Trophoblast cell (in vitro differentiated cells and primary cell): ENCODE data around the gene SPDYE1.
"Not testable (repeated sequence)": the region's sequence is repeated elsewhere in the genome, so short reads cannot be mapped to it uniquely, and the experiment has no call there.

Source experiments
- DNase-seq, 2 donors: peaks; one replicate each; pipeline ENCODE4 v3.0.0-alpha.2; 2016
- H2AFZ ChIP-seq: 2 replicates; pipeline ENCODE4 v1.6.1; 2013; ENCODE audit warnings: low read length, moderate library complexity, mild to moderate bottlenecking; ENCODE audit not compliant: insufficient read depth, poor library complexity
- H2AK5ac ChIP-seq: 2 replicates; pipeline ENCODE4 v1.6.1; 2013; ENCODE audit warnings: mild to moderate bottlenecking, low read length
- H2BK120ac ChIP-seq: 2 replicates; pipeline ENCODE4 v1.6.1; 2013; ENCODE audit warnings: low read length, mild to moderate bottlenecking, moderate library complexity; ENCODE audit not compliant: insufficient read depth, poor library complexity
- H2BK12ac ChIP-seq: 2 replicates; pipeline ENCODE4 v1.6.1; 2013; ENCODE audit warnings: mild to moderate bottlenecking, low read length, moderate library complexity
- H2BK5ac ChIP-seq: 2 replicates; pipeline ENCODE4 v1.6.1; 2013; ENCODE audit warnings: low read length, low read depth, moderate library complexity, mild to moderate bottlenecking; ENCODE audit not compliant: poor library complexity
- H3K14ac ChIP-seq: 2 replicates; pipeline ENCODE4 v1.6.1; 2013; ENCODE audit warnings: mild to moderate bottlenecking, low read length
- H3K18ac ChIP-seq: 2 replicates; pipeline ENCODE4 v1.6.1; 2013; ENCODE audit warnings: mild to moderate bottlenecking, low read length
- H3K23ac ChIP-seq: 2 replicates; pipeline ENCODE4 v1.6.1; 2013; ENCODE audit warnings: low read length
- H3K27ac ChIP-seq: 2 replicates; pipeline ENCODE4 v1.5.1; 2013; ENCODE audit warnings: low read depth, mild to moderate bottlenecking, inconsistent platforms, low read length, moderate library complexity
- H3K27me3 ChIP-seq: 2 replicates; pipeline ENCODE4 v1.6.1; 2013; ENCODE audit warnings: inconsistent platforms, mild to moderate bottlenecking, low read length, moderate library complexity; ENCODE audit not compliant: insufficient read depth
- H3K36me3 ChIP-seq, 2 experiments: 1 replicate in 1 of 2; 2 replicates in 1 of 2; pipeline ENCODE4 v1.6.1; 2013; ENCODE audit warnings: low read length in 2 of 2, mild to moderate bottlenecking in 2 of 2, moderate library complexity in 1 of 2; ENCODE audit not compliant: insufficient read depth in 2 of 2, control insufficient read depth in 1 of 2
- H3K4ac ChIP-seq: 2 replicates; pipeline ENCODE4 v1.6.1; 2013; ENCODE audit warnings: low read depth, mild to moderate bottlenecking, low read length, moderate library complexity
- H3K4me1 ChIP-seq, 2 experiments: 1 replicate in 1 of 2; 2 replicates in 1 of 2; pipeline ENCODE4 v1.6.1; 2013; ENCODE audit warnings: low read length in 2 of 2, mild to moderate bottlenecking in 2 of 2, moderate library complexity in 1 of 2; ENCODE audit not compliant: insufficient read depth in 2 of 2, control insufficient read depth in 1 of 2
- H3K4me2 ChIP-seq: 2 replicates; pipeline ENCODE4 v1.6.1; 2013; ENCODE audit warnings: inconsistent platforms, mild to moderate bottlenecking, low read length, moderate library complexity
- H3K4me3 ChIP-seq: 2 replicates; pipeline ENCODE4 v1.5.1; 2013; ENCODE audit warnings: mild to moderate bottlenecking, low read depth, low read length, inconsistent platforms
- H3K79me1 ChIP-seq: one replicate; pipeline ENCODE4 v1.6.1; 2013; ENCODE audit warnings: low read length
- H3K79me2 ChIP-seq: 2 replicates; pipeline ENCODE4 v1.6.1; 2013; ENCODE audit warnings: low read length, mild to moderate bottlenecking; ENCODE audit not compliant: control insufficient read depth, insufficient read depth, poor library complexity
- H3K9ac ChIP-seq: 2 replicates; pipeline ENCODE4 v1.6.1; 2013; ENCODE audit warnings: mild to moderate bottlenecking, low read length
- H3K9me3 ChIP-seq: 2 replicates; pipeline ENCODE4 v1.6.1; 2013; ENCODE audit warnings: low read depth, mild to moderate bottlenecking, control low read depth, inconsistent platforms, low read length; ENCODE audit not compliant: insufficient read depth
- H4K12ac ChIP-seq: 2 replicates; pipeline ENCODE4 v1.6.1; 2013; ENCODE audit warnings: low read depth, mild to moderate bottlenecking, low read length, moderate library complexity
- H4K8ac ChIP-seq: 2 replicates; pipeline ENCODE4 v1.6.1; 2013; ENCODE audit warnings: low read depth, mild to moderate bottlenecking, low read length, moderate library complexity
- H4K91ac ChIP-seq: one replicate; pipeline ENCODE4 v1.6.1; 2013; ENCODE audit warnings: low read depth, mild to moderate bottlenecking, low read length, moderate library complexity
- WGBS: extraction: QIAGEN DNeasy Blood & Tissue Kit; methylation state at CpG from one replicate; pipeline ENCODE4 v1.1.7; 2013; ENCODE audit warnings: missing lambda C conversion rate; ENCODE audit not compliant: insufficient read length, insufficient coverage; ENCODE audit errors: extremely low coverage; 5-methylcytosine and 5-hydroxymethylcytosine counted together

SPDYE1 gene

DNA sequence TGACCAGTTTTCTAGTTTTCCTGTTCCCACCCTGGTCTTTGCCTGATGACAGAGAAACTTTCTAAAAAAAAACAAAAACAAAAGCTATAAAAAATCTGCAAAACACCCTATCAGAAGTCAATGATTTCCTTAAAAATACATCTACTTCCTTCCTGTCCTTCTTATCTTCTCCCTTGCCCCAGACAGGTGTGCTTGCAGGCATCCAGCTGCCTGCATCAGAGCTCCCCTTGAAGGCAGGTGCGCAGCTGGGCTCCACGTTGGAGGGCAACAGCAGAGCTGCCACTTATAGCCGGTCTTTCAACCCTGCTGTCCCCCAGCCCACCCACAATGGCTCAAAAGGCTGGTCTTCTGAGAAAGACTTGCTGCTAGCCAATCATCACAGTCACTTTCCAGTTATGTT is 41.7 kb upstream of the SPDYE1 start:
- H2AFZ ChIP-seq, result no peak overlapping the region
- no peak overlapping the region for H3K4me2 ChIP-seq
- H4K8ac ChIP-seq, result no peak overlapping the region
- H3K23ac ChIP-seq, result no peak overlapping the region
- no peak overlapping the region for H2BK120ac ChIP-seq
- no peak overlapping the region for H2AK5ac ChIP-seq
- no peaks in the 10 kb centered on the region for H3K79me2 ChIP-seq
- no peaks in the 10 kb centered on the region for H3K4me1 ChIP-seq
- no peak overlapping the region for H3K4ac ChIP-seq
- no CpG with 5 or more reads among the region's 3 CpGs for WGBS
- no peaks in the 10 kb centered on the region for H3K79me1 ChIP-seq
- DNase-seq, result no peak
- no peak overlapping the region for H4K91ac ChIP-seq
- no peak overlapping the region for H3K27ac ChIP-seq
- no peak overlapping the region for H3K9ac ChIP-seq
- H3K18ac ChIP-seq, result no peak overlapping the region
- H4K12ac ChIP-seq, result no peak overlapping the region
- H2BK5ac ChIP-seq, result no peak overlapping the region
- no peaks in the 10 kb centered on the region for H3K36me3 ChIP-seq
- H3K4me3 ChIP-seq, result no peak overlapping the region
- H3K14ac ChIP-seq, result no peak overlapping the region
- H3K27me3 ChIP-seq, result no peaks in the 10 kb centered on the region
- H2BK12ac ChIP-seq, result no peak overlapping the region
- no peaks in the 10 kb centered on the region for H3K9me3 ChIP-seq

DNA sequence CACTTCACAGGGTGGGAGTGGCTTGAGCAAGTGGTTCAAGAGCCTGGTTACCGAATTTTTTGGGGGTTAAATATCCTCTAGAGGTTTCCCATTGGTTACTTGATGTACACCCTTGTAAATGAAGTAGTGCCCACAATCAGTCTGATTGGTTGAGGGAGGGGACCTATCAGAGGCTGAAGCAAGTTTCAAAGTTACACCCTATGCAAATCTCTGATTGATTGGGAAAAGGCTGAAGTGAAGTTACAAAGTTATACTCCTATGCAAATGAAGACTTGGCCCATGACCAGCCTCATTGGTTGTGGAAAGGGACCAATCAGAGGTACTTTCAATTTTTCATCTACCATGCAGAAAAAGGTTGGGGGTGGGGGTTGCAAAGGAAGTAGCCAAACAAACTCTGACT is 36.8 kb upstream of the SPDYE1 start:
- Histone ChIP-seq H3K79me2 (no peaks in the 10 kb centered on the region), H2AFZ (no peak overlapping the region), H3K27ac (no peak overlapping the region), H3K79me1 (no peaks in the 10 kb centered on the region), H4K12ac (no peak overlapping the region), H3K9ac (no peak overlapping the region), H3K4me2 (no peak overlapping the region), H3K36me3 (no peaks in the 10 kb centered on the region), H3K18ac (no peak overlapping the region), H2BK120ac (no peak overlapping the region), H3K4ac (no peak overlapping the region), H3K27me3 (no peaks in the 10 kb centered on the region), H2BK5ac (no peak overlapping the region), H3K23ac (no peak overlapping the region), H2AK5ac (no peak overlapping the region), H4K8ac (no peak overlapping the region), H3K14ac (no peak overlapping the region), H3K4me3 (no peak overlapping the region), H3K9me3 (no peaks in the 10 kb centered on the region), H4K91ac (no peak overlapping the region), H2BK12ac (no peak overlapping the region), H3K4me1 (no peaks in the 10 kb centered on the region)
- no peak for DNase-seq
- WGBS, result no CpG with 5 or more reads among the region's 1 CpG

DNA sequence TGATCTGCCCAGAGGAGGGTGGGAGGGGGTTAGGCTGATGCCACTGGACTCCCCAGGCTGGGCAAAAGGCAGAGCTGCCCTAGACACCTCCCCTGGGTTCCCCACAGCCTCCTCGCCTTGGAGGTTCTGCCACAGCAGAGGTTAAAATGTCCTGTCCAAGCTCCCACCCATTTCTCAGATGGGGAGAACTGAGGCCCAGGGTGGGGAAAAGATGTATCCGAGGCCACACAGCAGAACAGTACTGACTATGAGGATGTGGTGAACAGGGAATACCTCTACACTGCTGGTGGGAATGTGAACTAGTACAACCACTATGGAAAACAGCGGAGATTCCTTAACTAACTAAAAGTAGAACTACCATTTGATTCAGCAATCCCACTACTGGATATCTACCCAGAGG is 31.3 kb upstream of the SPDYE1 start:
- not testable (repeated sequence) for H3K27ac ChIP-seq, H2BK5ac ChIP-seq, H2BK120ac ChIP-seq, H3K36me3 ChIP-seq, H2BK12ac ChIP-seq, H2AFZ ChIP-seq, H4K12ac ChIP-seq, H2AK5ac ChIP-seq, H4K8ac ChIP-seq, H3K4me2 ChIP-seq, H3K79me1 ChIP-seq, H3K4me1 ChIP-seq, H3K27me3 ChIP-seq, DNase-seq, H3K9me3 ChIP-seq, H3K4ac ChIP-seq, H3K23ac ChIP-seq, H3K14ac ChIP-seq, H3K18ac ChIP-seq, H3K79me2 ChIP-seq, H3K9ac ChIP-seq, H4K91ac ChIP-seq, H3K4me3 ChIP-seq
- no CpG with 5 or more reads among the region's 3 CpGs for whole genome bisulfite sequencing

DNA sequence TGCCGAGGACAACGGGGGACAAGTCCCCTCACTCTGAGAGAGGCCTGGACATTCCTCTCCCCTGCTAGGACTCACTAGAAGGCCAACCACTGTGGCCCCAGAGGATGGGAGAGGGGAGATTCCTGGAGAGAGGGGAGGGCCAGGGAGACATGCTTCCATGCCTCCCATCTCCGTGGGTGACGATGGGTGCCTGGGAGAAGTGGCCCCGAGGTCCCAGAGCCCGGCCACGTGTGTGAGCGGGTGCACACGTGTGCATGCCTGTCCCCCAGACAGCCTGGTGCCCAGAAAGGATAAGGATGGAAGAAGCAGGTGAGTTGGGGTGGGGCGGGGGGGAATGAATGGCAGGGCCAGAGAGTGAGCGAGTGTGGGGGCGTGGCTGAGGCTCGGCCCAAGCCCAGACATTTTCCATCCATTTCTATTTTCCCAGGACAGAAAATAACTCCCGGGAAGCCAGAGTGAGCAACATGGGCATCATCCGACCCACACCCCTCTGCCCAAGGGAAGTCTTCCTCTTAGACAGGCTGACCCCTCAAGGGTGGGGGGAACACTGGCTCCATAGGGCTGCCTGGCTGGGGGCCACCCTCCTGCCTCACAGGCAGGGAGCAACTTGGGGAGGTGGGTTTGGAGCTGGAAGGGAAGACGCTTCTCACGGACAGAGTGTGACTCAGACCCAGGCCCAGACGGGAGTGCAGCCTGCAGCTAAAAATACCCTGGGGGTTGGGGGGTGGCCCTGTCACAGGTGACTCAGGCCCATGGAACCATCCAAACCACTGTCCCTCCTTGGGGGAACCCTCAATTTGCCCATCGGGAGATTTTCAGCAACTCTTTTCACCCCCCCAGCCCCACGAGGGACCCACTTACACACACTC is 29.3 kb upstream of the SPDYE1 start:
- not testable (repeated sequence) for H3K14ac ChIP-seq

More for the DNA sequence above, 29.3 kb upstream of the SPDYE1 start:
- not testable (repeated sequence) for H3K18ac ChIP-seq, H2AFZ ChIP-seq, H2BK120ac ChIP-seq, H3K79me2 ChIP-seq, H2BK12ac ChIP-seq, H4K91ac ChIP-seq, H3K79me1 ChIP-seq, H3K9me3 ChIP-seq, H3K4me3 ChIP-seq, H2AK5ac ChIP-seq, H3K4me2 ChIP-seq, H4K8ac ChIP-seq, H3K23ac ChIP-seq, H3K36me3 ChIP-seq, H4K12ac ChIP-seq, H2BK5ac ChIP-seq, H3K9ac ChIP-seq, H3K27me3 ChIP-seq, H3K4ac ChIP-seq, H3K27ac ChIP-seq, DNase-seq, H3K4me1 ChIP-seq
- no CpG with 5 or more reads among the region's 20 CpGs for WGBS
